HepG2 (cell line): ENCODE results near the gene TMBIM6.

ENCODE experiments used
- ADNP ChIP-seq: sonication (generic); formaldehyde crosslinking; IDR thresholded peaks from 2 replicates; pipeline ENCODE4 v1.4.0; 2020; ENCODE audit warnings: missing genetic modification reagents
- MAFK ChIP-seq, 2 experiments: IDR thresholded peaks in 1 of 2; conservative IDR thresholded peaks in 1 of 2; 2 replicates each; pipeline ENCODE4 v1.6.1; 2011; ENCODE audit warnings: improper control_type of control experiment in 2 of 2, low read length in 2 of 2
- MZF1 ChIP-seq: sonication (generic); formaldehyde crosslinking; IDR thresholded peaks from 2 replicates; pipeline ENCODE4 v1.8.1; 2023; ENCODE audit warnings: mild to moderate bottlenecking, missing genetic modification reagents, borderline replicate concordance
- POLR2A ChIP-seq, 2 experiments: IDR thresholded peaks; 2 replicates each; pipeline ENCODE4 v1.6.1; 2011; ENCODE audit warnings: low read depth in 2 of 2, low read length in 2 of 2, mild to moderate bottlenecking in 1 of 2, moderate library complexity in 1 of 2; ENCODE audit not compliant: insufficient read depth in 1 of 2
- PRMT3 ChIP-seq: sonication (generic); formaldehyde crosslinking; IDR thresholded peaks from 2 replicates; pipeline ENCODE4 v1.8.1; 2022; ENCODE audit warnings: low read depth, mild to moderate bottlenecking, moderate library complexity, missing genetic modification reagents, borderline replicate concordance
- TRIM24 ChIP-seq: sonication (generic); formaldehyde crosslinking; IDR thresholded peaks from 2 replicates; pipeline ENCODE4 v1.8.0; 2022; ENCODE audit warnings: mild to moderate bottlenecking, missing genetic modification reagents
- ZZZ3 ChIP-seq: sonication (generic); formaldehyde crosslinking; IDR thresholded peaks from 2 replicates; pipeline ENCODE4 v1.4.0; 2020; ENCODE audit warnings: missing genetic modification reagents, mild to moderate bottlenecking, borderline replicate concordance
- TF ChIP-seq, protein P1 (sequence below): sonication (generic); formaldehyde crosslinking; IDR thresholded peaks from 2 replicates; pipeline ENCODE4 v1.4.0; 2020; ENCODE audit warnings: missing genetic modification reagents
- TF ChIP-seq, protein P2 (sequence below): IDR thresholded peaks from 2 replicates; pipeline ENCODE4 v1.6.1; 2012; ENCODE audit warnings: low read length, improper control_type of control experiment
- TF ChIP-seq, protein P3 (sequence below), 2 experiments: sonication (generic) in 1 of 2; formaldehyde crosslinking in 1 of 2; IDR thresholded peaks; 2 replicates each; pipeline versions ENCODE4 v1.5.1 to v1.6.1; 2011 to 2020; ENCODE audit warnings: borderline replicate concordance in 1 of 2, low read depth in 1 of 2, low read length in 1 of 2, mild to moderate bottlenecking in 1 of 2, missing genetic modification reagents in 1 of 2, moderate library complexity in 1 of 2
- TF ChIP-seq, protein P4 (sequence below): sonication (generic); formaldehyde crosslinking; IDR thresholded peaks from 2 replicates; pipeline ENCODE4 v1.5.0; 2020; ENCODE audit warnings: mild to moderate bottlenecking, missing genetic modification reagents, moderate library complexity

DNA sequence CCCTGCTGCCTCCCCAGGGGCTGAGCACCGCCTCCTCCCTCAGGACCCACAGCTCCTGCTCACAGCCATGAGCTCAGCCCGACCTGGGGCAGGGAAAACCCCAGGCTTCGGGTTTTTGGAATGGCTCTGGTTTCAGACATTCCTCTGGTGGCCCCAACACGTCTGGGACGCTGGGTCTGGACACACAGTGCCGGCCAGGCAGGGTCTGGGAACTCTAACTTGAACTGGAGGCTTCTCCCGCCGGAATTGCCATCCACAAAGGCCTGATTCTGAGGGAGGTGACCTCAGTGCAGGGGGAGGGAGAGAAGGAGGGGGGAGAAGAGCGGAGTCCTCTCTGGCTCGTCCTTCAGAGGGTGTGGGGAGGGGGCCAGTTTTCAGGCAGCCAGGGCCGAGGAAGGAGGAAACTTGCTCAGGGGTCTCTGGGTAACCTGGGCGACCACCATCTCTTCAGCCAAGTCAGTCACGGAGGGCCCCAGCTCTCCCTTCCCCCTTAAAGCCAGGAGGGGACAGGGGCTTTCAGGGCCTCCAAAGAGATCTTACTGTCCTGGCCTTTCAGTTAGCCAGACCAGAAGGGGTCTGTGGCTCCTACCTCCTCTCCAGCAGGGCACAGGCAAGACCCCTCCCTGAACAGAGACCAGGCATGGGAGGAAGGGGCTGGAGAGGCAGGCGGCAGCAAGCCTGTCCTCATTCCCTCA lies 67.5 kb downstream of the TMBIM6 start:
- TF ChIP-seq, protein P1, sequence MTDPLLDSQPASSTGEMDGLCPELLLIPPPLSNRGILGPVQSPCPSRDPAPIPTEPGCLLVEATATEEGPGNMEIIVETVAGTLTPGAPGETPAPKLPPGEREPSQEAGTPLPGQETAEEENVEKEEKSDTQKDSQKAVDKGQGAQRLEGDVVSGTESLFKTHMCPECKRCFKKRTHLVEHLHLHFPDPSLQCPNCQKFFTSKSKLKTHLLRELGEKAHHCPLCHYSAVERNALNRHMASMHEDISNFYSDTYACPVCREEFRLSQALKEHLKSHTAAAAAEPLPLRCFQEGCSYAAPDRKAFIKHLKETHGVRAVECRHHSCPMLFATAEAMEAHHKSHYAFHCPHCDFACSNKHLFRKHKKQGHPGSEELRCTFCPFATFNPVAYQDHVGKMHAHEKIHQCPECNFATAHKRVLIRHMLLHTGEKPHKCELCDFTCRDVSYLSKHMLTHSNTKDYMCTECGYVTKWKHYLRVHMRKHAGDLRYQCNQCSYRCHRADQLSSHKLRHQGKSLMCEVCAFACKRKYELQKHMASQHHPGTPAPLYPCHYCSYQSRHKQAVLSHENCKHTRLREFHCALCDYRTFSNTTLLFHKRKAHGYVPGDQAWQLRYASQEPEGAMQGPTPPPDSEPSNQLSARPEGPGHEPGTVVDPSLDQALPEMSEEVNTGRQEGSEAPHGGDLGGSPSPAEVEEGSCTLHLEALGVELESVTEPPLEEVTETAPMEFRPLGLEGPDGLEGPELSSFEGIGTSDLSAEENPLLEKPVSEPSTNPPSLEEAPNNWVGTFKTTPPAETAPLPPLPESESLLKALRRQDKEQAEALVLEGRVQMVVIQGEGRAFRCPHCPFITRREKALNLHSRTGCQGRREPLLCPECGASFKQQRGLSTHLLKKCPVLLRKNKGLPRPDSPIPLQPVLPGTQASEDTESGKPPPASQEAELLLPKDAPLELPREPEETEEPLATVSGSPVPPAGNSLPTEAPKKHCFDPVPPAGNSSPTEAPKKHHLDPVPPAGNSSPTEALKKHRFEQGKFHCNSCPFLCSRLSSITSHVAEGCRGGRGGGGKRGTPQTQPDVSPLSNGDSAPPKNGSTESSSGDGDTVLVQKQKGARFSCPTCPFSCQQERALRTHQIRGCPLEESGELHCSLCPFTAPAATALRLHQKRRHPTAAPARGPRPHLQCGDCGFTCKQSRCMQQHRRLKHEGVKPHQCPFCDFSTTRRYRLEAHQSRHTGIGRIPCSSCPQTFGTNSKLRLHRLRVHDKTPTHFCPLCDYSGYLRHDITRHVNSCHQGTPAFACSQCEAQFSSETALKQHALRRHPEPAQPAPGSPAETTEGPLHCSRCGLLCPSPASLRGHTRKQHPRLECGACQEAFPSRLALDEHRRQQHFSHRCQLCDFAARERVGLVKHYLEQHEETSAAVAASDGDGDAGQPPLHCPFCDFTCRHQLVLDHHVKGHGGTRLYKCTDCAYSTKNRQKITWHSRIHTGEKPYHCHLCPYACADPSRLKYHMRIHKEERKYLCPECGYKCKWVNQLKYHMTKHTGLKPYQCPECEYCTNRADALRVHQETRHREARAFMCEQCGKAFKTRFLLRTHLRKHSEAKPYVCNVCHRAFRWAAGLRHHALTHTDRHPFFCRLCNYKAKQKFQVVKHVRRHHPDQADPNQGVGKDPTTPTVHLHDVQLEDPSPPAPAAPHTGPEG, result no peak
- no peak for TF ChIP-seq MAFK (conservative IDR thresholded peaks at IDR 0.05 in 1 of 2, IDR thresholded peaks at IDR 0.05 in 1 of 2; ENCODE audit: low read length in 2 of 2)
- no peak for TF ChIP-seq ZZZ3 (CRISPR knock-in tag)
- TF ChIP-seq TRIM24 (CRISPR knock-in tag), result no peak
- no peak for TF ChIP-seq PRMT3
- TF ChIP-seq, protein P2, sequence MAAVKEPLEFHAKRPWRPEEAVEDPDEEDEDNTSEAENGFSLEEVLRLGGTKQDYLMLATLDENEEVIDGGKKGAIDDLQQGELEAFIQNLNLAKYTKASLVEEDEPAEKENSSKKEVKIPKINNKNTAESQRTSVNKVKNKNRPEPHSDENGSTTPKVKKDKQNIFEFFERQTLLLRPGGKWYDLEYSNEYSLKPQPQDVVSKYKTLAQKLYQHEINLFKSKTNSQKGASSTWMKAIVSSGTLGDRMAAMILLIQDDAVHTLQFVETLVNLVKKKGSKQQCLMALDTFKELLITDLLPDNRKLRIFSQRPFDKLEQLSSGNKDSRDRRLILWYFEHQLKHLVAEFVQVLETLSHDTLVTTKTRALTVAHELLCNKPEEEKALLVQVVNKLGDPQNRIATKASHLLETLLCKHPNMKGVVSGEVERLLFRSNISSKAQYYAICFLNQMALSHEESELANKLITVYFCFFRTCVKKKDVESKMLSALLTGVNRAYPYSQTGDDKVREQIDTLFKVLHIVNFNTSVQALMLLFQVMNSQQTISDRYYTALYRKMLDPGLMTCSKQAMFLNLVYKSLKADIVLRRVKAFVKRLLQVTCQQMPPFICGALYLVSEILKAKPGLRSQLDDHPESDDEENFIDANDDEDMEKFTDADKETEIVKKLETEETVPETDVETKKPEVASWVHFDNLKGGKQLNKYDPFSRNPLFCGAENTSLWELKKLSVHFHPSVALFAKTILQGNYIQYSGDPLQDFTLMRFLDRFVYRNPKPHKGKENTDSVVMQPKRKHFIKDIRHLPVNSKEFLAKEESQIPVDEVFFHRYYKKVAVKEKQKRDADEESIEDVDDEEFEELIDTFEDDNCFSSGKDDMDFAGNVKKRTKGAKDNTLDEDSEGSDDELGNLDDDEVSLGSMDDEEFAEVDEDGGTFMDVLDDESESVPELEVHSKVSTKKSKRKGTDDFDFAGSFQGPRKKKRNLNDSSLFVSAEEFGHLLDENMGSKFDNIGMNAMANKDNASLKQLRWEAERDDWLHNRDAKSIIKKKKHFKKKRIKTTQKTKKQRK, result no peak
- no peak for TF ChIP-seq ADNP (CRISPR knock-in tag)
- TF ChIP-seq, protein P3, sequence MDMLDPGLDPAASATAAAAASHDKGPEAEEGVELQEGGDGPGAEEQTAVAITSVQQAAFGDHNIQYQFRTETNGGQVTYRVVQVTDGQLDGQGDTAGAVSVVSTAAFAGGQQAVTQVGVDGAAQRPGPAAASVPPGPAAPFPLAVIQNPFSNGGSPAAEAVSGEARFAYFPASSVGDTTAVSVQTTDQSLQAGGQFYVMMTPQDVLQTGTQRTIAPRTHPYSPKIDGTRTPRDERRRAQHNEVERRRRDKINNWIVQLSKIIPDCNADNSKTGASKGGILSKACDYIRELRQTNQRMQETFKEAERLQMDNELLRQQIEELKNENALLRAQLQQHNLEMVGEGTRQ (IDR thresholded peaks at IDR 0.05; ENCODE audit: low read depth, low read length), result no peak
- TF ChIP-seq, protein P3 (CRISPR knock-in tag; IDR thresholded peaks at IDR 0.05; ENCODE audit: borderline replicate concordance), result no peak
- TF ChIP-seq, protein P4, sequence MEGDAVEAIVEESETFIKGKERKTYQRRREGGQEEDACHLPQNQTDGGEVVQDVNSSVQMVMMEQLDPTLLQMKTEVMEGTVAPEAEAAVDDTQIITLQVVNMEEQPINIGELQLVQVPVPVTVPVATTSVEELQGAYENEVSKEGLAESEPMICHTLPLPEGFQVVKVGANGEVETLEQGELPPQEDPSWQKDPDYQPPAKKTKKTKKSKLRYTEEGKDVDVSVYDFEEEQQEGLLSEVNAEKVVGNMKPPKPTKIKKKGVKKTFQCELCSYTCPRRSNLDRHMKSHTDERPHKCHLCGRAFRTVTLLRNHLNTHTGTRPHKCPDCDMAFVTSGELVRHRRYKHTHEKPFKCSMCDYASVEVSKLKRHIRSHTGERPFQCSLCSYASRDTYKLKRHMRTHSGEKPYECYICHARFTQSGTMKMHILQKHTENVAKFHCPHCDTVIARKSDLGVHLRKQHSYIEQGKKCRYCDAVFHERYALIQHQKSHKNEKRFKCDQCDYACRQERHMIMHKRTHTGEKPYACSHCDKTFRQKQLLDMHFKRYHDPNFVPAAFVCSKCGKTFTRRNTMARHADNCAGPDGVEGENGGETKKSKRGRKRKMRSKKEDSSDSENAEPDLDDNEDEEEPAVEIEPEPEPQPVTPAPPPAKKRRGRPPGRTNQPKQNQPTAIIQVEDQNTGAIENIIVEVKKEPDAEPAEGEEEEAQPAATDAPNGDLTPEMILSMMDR, result no peak
- TF ChIP-seq POLR2A (IDR thresholded peaks at IDR 0.05; ENCODE audit: insufficient read depth in 1 of 2, low read depth in 2 of 2, low read length in 2 of 2), result no peak
- TF ChIP-seq MZF1 (CRISPR knock-in tag), result no peak
